ENCODE data around the gene COPG2. TPM values are rescaled to one million over a fixed set of nuclear protein-coding genes. Genes with fewer than 3 reads are reported as not detected.

The COPG2 gene, protein sequence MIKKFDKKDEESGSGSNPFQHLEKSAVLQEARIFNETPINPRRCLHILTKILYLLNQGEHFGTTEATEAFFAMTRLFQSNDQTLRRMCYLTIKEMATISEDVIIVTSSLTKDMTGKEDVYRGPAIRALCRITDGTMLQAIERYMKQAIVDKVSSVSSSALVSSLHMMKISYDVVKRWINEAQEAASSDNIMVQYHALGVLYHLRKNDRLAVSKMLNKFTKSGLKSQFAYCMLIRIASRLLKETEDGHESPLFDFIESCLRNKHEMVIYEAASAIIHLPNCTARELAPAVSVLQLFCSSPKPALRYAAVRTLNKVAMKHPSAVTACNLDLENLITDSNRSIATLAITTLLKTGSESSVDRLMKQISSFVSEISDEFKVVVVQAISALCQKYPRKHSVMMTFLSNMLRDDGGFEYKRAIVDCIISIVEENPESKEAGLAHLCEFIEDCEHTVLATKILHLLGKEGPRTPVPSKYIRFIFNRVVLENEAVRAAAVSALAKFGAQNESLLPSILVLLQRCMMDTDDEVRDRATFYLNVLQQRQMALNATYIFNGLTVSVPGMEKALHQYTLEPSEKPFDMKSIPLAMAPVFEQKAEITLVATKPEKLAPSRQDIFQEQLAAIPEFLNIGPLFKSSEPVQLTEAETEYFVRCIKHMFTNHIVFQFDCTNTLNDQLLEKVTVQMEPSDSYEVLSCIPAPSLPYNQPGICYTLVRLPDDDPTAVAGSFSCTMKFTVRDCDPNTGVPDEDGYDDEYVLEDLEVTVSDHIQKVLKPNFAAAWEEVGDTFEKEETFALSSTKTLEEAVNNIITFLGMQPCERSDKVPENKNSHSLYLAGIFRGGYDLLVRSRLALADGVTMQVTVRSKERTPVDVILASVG
- 47.5 TPM for total RNA-seq

DNA sequence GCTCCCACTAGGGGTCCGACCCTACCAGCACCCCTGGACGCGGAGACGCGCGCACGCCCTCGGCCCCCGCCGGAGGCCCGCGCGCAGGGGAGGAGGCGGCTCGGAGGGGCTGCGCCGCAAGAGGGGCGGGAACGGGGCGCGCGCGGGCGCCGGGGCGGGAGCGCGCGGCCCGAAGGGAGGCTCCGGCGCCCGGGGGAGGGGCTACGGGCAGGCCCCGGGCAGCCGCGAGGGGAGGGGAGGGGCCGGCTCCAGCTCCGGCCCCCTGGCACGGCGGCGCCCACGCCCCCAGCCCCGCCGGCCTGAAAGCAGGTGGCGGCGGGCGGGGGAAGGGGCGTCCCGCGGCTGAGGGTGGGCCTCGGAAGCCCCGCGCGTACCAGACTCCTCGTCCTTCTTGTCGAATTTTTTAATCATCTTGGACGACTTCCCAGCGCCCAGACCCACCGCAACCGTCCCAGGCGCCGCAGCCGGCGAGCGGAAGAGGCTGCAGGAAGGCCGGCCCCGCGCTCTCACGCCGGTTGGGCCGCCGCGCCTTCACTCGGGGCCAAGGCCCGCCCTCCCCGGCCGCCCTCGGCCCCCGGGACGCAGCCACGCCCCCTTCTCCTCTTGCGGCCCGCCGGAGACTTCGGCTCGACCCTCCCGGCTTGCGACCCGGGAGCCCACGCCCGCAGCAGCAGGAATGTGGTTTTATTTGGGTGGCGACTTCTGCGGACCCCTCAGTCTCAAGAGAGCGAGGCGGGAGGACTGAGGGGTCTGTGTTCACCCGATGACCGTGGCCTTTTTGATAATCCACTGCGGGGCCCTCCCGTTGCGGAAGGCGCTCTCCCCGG is at the start of gene COPG2:
COPG2 (minus strand) TSS at position 491 of the 827 bp plus-strand sequence; CDS start at position 411, 80 bp downstream.
- peak within 1 kb of the TSS; percentile 81 to 89 (median 83) for H3K9ac ChIP-seq (ENCODE audit: low read depth in 1 of 3, low read length in 3 of 3)
- no peaks in the 10 kb centered on the region for H3K9me3 ChIP-seq (ENCODE audit: control insufficient read depth in 3 of 3, low read length in 3 of 3)
- peak within 1 kb of the TSS; percentile 38 for H3K27ac ChIP-seq (ENCODE audit: low read depth, low read length)
- peaks cover 8 to 14% (median 8%) of the 10 kb centered on the region in 3 donors for H3K4me1 ChIP-seq (ENCODE audit: control insufficient read depth in 3 of 3, insufficient read depth in 3 of 3, low read length in 3 of 3)
- peaks cover 0 to 7% (median 2%) of the 10 kb centered on the region in 3 donors for H3K36me3 ChIP-seq (ENCODE audit: control insufficient read depth in 3 of 3, insufficient read depth in 3 of 3, low read length in 3 of 3)
- no peaks in the 10 kb centered on the region for H3K27me3 ChIP-seq (ENCODE audit: control insufficient read depth in 3 of 3, insufficient read depth in 3 of 3, low read length in 3 of 3)
- peak within 1 kb of the TSS; percentile 65 to 89 (median 88) for H3K4me3 ChIP-seq (ENCODE audit: low read length in 3 of 3)

- Histone ChIP-seq H3K9me3 (ENCODE audit: control insufficient read depth in 3 of 3, low read length in 3 of 3) (no peaks in the 10 kb centered on the region), H3K9ac (ENCODE audit: low read depth in 1 of 3, low read length in 3 of 3) (no peak overlapping the region), H3K4me3 (ENCODE audit: low read length in 3 of 3) (no peak overlapping the region), H3K4me1 (ENCODE audit: control insufficient read depth in 3 of 3, insufficient read depth in 3 of 3, low read length in 3 of 3) (no peaks in the 10 kb centered on the region), H3K36me3 (ENCODE audit: control insufficient read depth in 3 of 3, insufficient read depth in 3 of 3, low read length in 3 of 3) (no peaks in the 10 kb centered on the region), H3K27ac (ENCODE audit: low read depth, low read length) (no peak overlapping the region), H3K27me3 (ENCODE audit: control insufficient read depth in 3 of 3, insufficient read depth in 3 of 3, low read length in 3 of 3) (peaks cover 0 to 7% (median 6%) of the 10 kb centered on the region in 3 donors)
Measured at GRCh38 chr7:130712416-130712815, 43.9 kb upstream of the COPG2 start.

DNA sequence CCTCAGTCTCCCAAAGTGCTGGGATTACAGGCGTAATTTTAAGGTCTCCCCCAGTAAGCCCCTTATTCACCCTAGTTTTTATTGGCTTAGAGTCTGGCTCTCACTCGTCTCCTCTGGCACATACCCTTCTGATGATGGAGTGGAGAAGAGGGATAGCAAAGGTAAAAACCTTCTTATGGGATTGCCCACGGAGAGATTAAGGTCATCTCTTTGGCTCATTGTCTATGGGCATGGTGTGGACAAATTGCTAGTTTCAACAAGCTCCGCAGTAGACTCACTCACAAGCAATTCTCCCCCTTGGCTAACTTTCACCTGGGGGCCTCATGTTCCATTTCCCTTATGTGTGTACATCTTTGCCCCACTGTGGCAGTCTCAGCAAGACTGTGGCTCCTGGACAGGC is 40.2 kb upstream of the COPG2 start:
- peaks cover 0 to 7% (median 6%) of the 10 kb centered on the region in 3 donors for H3K27me3 ChIP-seq (ENCODE audit: control insufficient read depth in 3 of 3, insufficient read depth in 3 of 3, low read length in 3 of 3)
- H3K9me3 ChIP-seq (ENCODE audit: control insufficient read depth in 3 of 3, low read length in 3 of 3) = no peaks in the 10 kb centered on the region
- no peak overlapping the region for H3K27ac ChIP-seq (ENCODE audit: low read depth, low read length)
- no peaks in the 10 kb centered on the region for H3K36me3 ChIP-seq (ENCODE audit: control insufficient read depth in 3 of 3, insufficient read depth in 3 of 3, low read length in 3 of 3)
- no peaks in the 10 kb centered on the region for H3K4me1 ChIP-seq (ENCODE audit: control insufficient read depth in 3 of 3, insufficient read depth in 3 of 3, low read length in 3 of 3)
- H3K4me3 ChIP-seq (ENCODE audit: low read length in 3 of 3) = no peak overlapping the region
- H3K9ac ChIP-seq (ENCODE audit: low read depth in 1 of 3, low read length in 3 of 3) = no peak overlapping the region

- Histone ChIP-seq H3K27me3 (ENCODE audit: control insufficient read depth in 3 of 3, insufficient read depth in 3 of 3, low read length in 3 of 3) (peaks cover 0 to 6% (median 5%) of the 10 kb centered on the region in 3 donors), H3K4me3 (ENCODE audit: low read length in 3 of 3) (no peak overlapping the region), H3K36me3 (ENCODE audit: control insufficient read depth in 3 of 3, insufficient read depth in 3 of 3, low read length in 3 of 3) (no peaks in the 10 kb centered on the region), H3K9ac (ENCODE audit: low read depth in 1 of 3, low read length in 3 of 3) (no peak overlapping the region), H3K4me1 (ENCODE audit: control insufficient read depth in 3 of 3, insufficient read depth in 3 of 3, low read length in 3 of 3) (no peaks in the 10 kb centered on the region), H3K9me3 (ENCODE audit: control insufficient read depth in 3 of 3, low read length in 3 of 3) (no peaks in the 10 kb centered on the region), H3K27ac (ENCODE audit: low read depth, low read length) (no peak overlapping the region)
Measured at GRCh38 chr7:130708001-130708400, 39.5 kb upstream of the COPG2 start.

DNA sequence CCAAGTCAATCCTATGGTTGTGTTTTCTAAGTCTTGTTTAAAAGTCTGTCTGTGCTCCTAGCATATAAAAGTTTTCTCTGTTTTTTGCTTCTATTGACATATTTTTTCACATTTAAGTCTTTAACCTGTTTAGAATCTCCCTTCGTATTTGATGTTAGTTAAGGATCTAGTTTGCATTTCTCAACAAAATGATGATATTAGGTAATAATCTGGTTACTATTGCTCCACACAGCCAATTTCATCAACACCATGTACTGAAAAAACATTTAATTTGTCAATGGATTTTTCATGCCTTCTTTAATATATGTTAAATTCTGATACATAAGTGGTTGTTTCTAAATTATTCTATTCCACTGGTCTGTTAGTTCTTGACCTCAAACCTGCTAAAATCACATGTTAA is 35.3 kb upstream of the COPG2 start:
- Histone ChIP-seq H3K27ac (ENCODE audit: low read depth, low read length) (no peak overlapping the region), H3K9me3 (ENCODE audit: control insufficient read depth in 3 of 3, low read length in 3 of 3) (no peaks in the 10 kb centered on the region), H3K36me3 (ENCODE audit: control insufficient read depth in 3 of 3, insufficient read depth in 3 of 3, low read length in 3 of 3) (no peaks in the 10 kb centered on the region), H3K9ac (ENCODE audit: low read depth in 1 of 3, low read length in 3 of 3) (no peak overlapping the region), H3K4me1 (ENCODE audit: control insufficient read depth in 3 of 3, insufficient read depth in 3 of 3, low read length in 3 of 3) (peaks cover 0 to 3% (median 0%) of the 10 kb centered on the region in 3 donors), H3K27me3 (ENCODE audit: control insufficient read depth in 3 of 3, insufficient read depth in 3 of 3, low read length in 3 of 3) (no peaks in the 10 kb centered on the region), H3K4me3 (ENCODE audit: low read length in 3 of 3) (no peak overlapping the region)

GRCh38 chr7:130701650-130702049 is 33.1 kb upstream of the COPG2 start:
- Histone ChIP-seq H3K27ac (ENCODE audit: low read depth, low read length) (no peak overlapping the region), H3K9ac (ENCODE audit: low read depth in 1 of 3, low read length in 3 of 3) (no peak overlapping the region), H3K9me3 (ENCODE audit: control insufficient read depth in 3 of 3, low read length in 3 of 3) (no peaks in the 10 kb centered on the region), H3K36me3 (ENCODE audit: control insufficient read depth in 3 of 3, insufficient read depth in 3 of 3, low read length in 3 of 3) (no peaks in the 10 kb centered on the region), H3K27me3 (ENCODE audit: control insufficient read depth in 3 of 3, insufficient read depth in 3 of 3, low read length in 3 of 3) (no peaks in the 10 kb centered on the region), H3K4me3 (ENCODE audit: low read length in 3 of 3) (no peak overlapping the region), H3K4me1 (ENCODE audit: control insufficient read depth in 3 of 3, insufficient read depth in 3 of 3, low read length in 3 of 3) (peaks cover 0 to 5% (median 0%) of the 10 kb centered on the region in 3 donors)

- no peak overlapping the region for H3K27ac ChIP-seq (ENCODE audit: low read depth, low read length)
- no peaks in the 10 kb centered on the region for H3K9me3 ChIP-seq (ENCODE audit: control insufficient read depth in 3 of 3, low read length in 3 of 3)
- no peaks in the 10 kb centered on the region for H3K36me3 ChIP-seq (ENCODE audit: control insufficient read depth in 3 of 3, insufficient read depth in 3 of 3, low read length in 3 of 3)
- peaks cover 0 to 5% (median 0%) of the 10 kb centered on the region in 3 donors for H3K4me1 ChIP-seq (ENCODE audit: control insufficient read depth in 3 of 3, insufficient read depth in 3 of 3, low read length in 3 of 3)
- H3K9ac ChIP-seq (ENCODE audit: low read depth in 1 of 3, low read length in 3 of 3) = no peak overlapping the region
- no peak overlapping the region for H3K4me3 ChIP-seq (ENCODE audit: low read length in 3 of 3)
- H3K27me3 ChIP-seq (ENCODE audit: control insufficient read depth in 3 of 3, insufficient read depth in 3 of 3, low read length in 3 of 3) = no peaks in the 10 kb centered on the region
Measured at GRCh38 chr7:130700760-130701159, 32.2 kb upstream of the COPG2 start.

GRCh38 chr7:130699686-130700085 is 31.1 kb upstream of the COPG2 start:
- no peak overlapping the region for H3K9ac ChIP-seq (ENCODE audit: low read depth in 1 of 3, low read length in 3 of 3)
- no peak overlapping the region for H3K27ac ChIP-seq (ENCODE audit: low read depth, low read length)
- peaks cover 0 to 5% (median 0%) of the 10 kb centered on the region in 3 donors for H3K4me1 ChIP-seq (ENCODE audit: control insufficient read depth in 3 of 3, insufficient read depth in 3 of 3, low read length in 3 of 3)
- no peak overlapping the region for H3K4me3 ChIP-seq (ENCODE audit: low read length in 3 of 3)
- no peaks in the 10 kb centered on the region for H3K9me3 ChIP-seq (ENCODE audit: control insufficient read depth in 3 of 3, low read length in 3 of 3)
- H3K27me3 ChIP-seq (ENCODE audit: control insufficient read depth in 3 of 3, insufficient read depth in 3 of 3, low read length in 3 of 3) = no peaks in the 10 kb centered on the region
- no peaks in the 10 kb centered on the region for H3K36me3 ChIP-seq (ENCODE audit: control insufficient read depth in 3 of 3, insufficient read depth in 3 of 3, low read length in 3 of 3)

DNA sequence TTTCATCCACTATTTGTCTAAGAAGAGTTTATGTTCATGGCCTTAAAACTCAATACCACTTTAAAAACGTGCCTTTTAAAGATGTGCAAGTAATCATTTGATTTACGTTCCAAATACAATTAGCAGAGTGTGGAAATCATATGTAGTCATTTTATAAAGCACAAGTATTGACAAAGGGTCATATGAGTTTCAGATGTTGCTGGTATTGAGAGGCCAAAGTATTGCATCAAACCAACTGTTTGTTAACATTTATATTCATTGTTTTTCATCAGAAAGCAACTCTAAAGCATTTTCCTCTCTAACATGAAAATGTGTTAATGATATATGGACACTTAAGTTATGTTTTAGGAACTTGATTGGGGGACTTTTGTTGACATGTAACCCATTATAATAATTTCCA is 29.3 kb upstream of the COPG2 start:
- Histone ChIP-seq H3K9me3 (ENCODE audit: control insufficient read depth in 3 of 3, low read length in 3 of 3) (no peaks in the 10 kb centered on the region), H3K27ac (ENCODE audit: low read depth, low read length) (no peak overlapping the region), H3K27me3 (ENCODE audit: control insufficient read depth in 3 of 3, insufficient read depth in 3 of 3, low read length in 3 of 3) (no peaks in the 10 kb centered on the region), H3K9ac (ENCODE audit: low read depth in 1 of 3, low read length in 3 of 3) (no peak overlapping the region), H3K4me3 (ENCODE audit: low read length in 3 of 3) (no peak overlapping the region), H3K4me1 (ENCODE audit: control insufficient read depth in 3 of 3, insufficient read depth in 3 of 3, low read length in 3 of 3) (peaks cover 0 to 5% (median 0%) of the 10 kb centered on the region in 3 donors), H3K36me3 (ENCODE audit: control insufficient read depth in 3 of 3, insufficient read depth in 3 of 3, low read length in 3 of 3) (no peaks in the 10 kb centered on the region)
